H1 (cell line): Measurements from ENCODE around the gene LTO1. TPM values are rescaled to one million over a fixed set of nuclear protein-coding genes. Genes with fewer than 3 reads are reported as not detected.
A peak's percentile ranks its signal among the peaks of the same experiment; 100 is the strongest.
"Not testable (repeated sequence)": the region's sequence is repeated elsewhere in the genome, so short reads cannot be mapped to it uniquely, and the experiment has no call there.

ENCODE experiments used
- CTCF ChIA-PET: fragments of 300-600 bp; sonication (Branson Sonifier 250); formaldehyde crosslinking; loops from one replicate; lab custom pipeline; 2021; ENCODE audit not compliant: partially characterized antibody; lab: Charles Lee
- POLR2A ChIA-PET: fragments of 300-600 bp; sonication (Branson Sonifier 250); formaldehyde crosslinking; loops from one replicate; lab custom pipeline; 2021; ENCODE audit warnings: inconsistent platforms; ENCODE audit not compliant: partially characterized antibody; lab: Charles Lee
- DNase-seq, 2 experiments: peaks; one replicate each; pipeline versions ENCODE4 v3.0.0 to v3.0.0-alpha.2; 2010 to 2022; ENCODE audit warnings: low spot score in 2 of 2, low read depth in 1 of 2, mixed read lengths in 1 of 2
- FAIRE-seq: peaks from 2 replicates; lab custom pipeline; 2011; peaks lifted over from hg19 to GRCh38; lab: Jason Lieb, UNC
- H2AFZ ChIP-seq: 2 replicates; pipeline ENCODE4 v1.8.1; 2012; ENCODE audit warnings: low read length, inconsistent platforms
- H2AK5ac ChIP-seq: 2 replicates; pipeline ENCODE4 v1.6.1; 2013; ENCODE audit warnings: low read depth, low read length
- H2BK120ac ChIP-seq: replicated peaks from 2 replicates; pipeline ENCODE3; 2013; ENCODE audit warnings: low read depth, low read length, inconsistent platforms
- H2BK12ac ChIP-seq: 2 replicates; pipeline ENCODE4 v1.6.1; 2013; ENCODE audit warnings: low read depth, low read length
- H2BK15ac ChIP-seq: 2 replicates; pipeline ENCODE4 v1.6.1; 2013; ENCODE audit warnings: low read length
- H2BK20ac ChIP-seq: 2 replicates; pipeline ENCODE4 v1.6.1; 2013; ENCODE audit warnings: low read length
- H2BK5ac ChIP-seq: 2 replicates; pipeline ENCODE4 v1.6.1; 2013; ENCODE audit warnings: low read depth, low read length
- H3K14ac ChIP-seq: 2 replicates; pipeline ENCODE4 v1.6.1; 2013; ENCODE audit warnings: inconsistent platforms; ENCODE audit not compliant: insufficient read length
- H3K18ac ChIP-seq: 2 replicates; pipeline ENCODE4 v1.6.1; 2013; ENCODE audit warnings: low read length; ENCODE audit errors: extremely low read depth
- H3K23ac ChIP-seq: 2 replicates; pipeline ENCODE4 v1.6.1; 2013; ENCODE audit warnings: inconsistent platforms; ENCODE audit not compliant: insufficient read length
- H3K23me2 ChIP-seq: 2 replicates; pipeline ENCODE4 v1.6.1; 2013; ENCODE audit warnings: low read depth, low read length
- H3K27ac ChIP-seq: 2 replicates; pipeline ENCODE4 v1.6.1; 2011; ENCODE audit warnings: low read depth, low read length, inconsistent platforms
- H3K27me3 ChIP-seq, 4 experiments: replicated peaks in 1 of 4; 1 replicate in 1 of 4; 2 replicates in 3 of 4; pipeline versions ENCODE4 v1.6.1 to v1.8.1; 2011 to 2013; ENCODE audit warnings: low read length in 3 of 4, mild to moderate bottlenecking in 3 of 4, inconsistent platforms in 2 of 4, mixed read lengths in 2 of 4, moderate library complexity in 1 of 4; ENCODE audit not compliant: control insufficient read depth in 3 of 4, insufficient read depth in 3 of 4; ENCODE audit errors: extremely low read depth in 1 of 4
- H3K36me3 ChIP-seq, 4 experiments: 2 replicates each; pipeline versions ENCODE4 v1.6.1 to v1.8.1; 2011 to 2013; ENCODE audit warnings: mild to moderate bottlenecking in 4 of 4, low read length in 3 of 4, moderate library complexity in 2 of 4, control low read depth in 1 of 4, inconsistent platforms in 1 of 4; ENCODE audit not compliant: insufficient read depth in 4 of 4, control insufficient read depth in 2 of 4
- H3K4ac ChIP-seq: replicated peaks from 2 replicates; pipeline ENCODE3; 2013; ENCODE audit warnings: low read length, low read depth, mixed read lengths, inconsistent platforms; ENCODE audit not compliant: insufficient read length
- H3K4me1 ChIP-seq, 4 experiments: replicated peaks in 1 of 4; 1 replicate in 1 of 4; 2 replicates in 3 of 4; pipeline versions ENCODE4 v1.6.1 to v1.8.1; 2011 to 2013; ENCODE audit warnings: low read length in 3 of 4, inconsistent platforms in 2 of 4, mixed read lengths in 1 of 4; ENCODE audit not compliant: insufficient read depth in 4 of 4, control insufficient read depth in 3 of 4
- H3K4me2 ChIP-seq, 2 experiments: 2 replicates each; pipeline versions ENCODE4 v1.6.1 to v1.8.1; 2011 to 2013; ENCODE audit warnings: low read depth in 2 of 2, low read length in 2 of 2, control low read depth in 1 of 2, inconsistent platforms in 1 of 2, mild to moderate bottlenecking in 1 of 2; ENCODE audit not compliant: insufficient read depth in 1 of 2
- H3K4me3 ChIP-seq, 4 experiments: fragments of 200-600, 300-600 bp in 1 of 4; sonication (generic), shearing (Covaris generic), sonication (Bioruptor Twin) in 1 of 4; 2 replicates each; pipeline versions ENCODE4 v1.5.1 to v1.8.1; 2011 to 2016; ENCODE audit warnings: low read length in 4 of 4, low read depth in 3 of 4, control low read depth in 2 of 4, inconsistent platforms in 2 of 4, mild to moderate bottlenecking in 2 of 4, mixed read lengths in 1 of 4, moderate library complexity in 1 of 4; ENCODE audit not compliant: insufficient read depth in 2 of 4; ENCODE audit errors: extremely low read depth in 1 of 4
- H3K56ac ChIP-seq: replicated peaks from 2 replicates; pipeline ENCODE3; 2013; ENCODE audit warnings: low read depth, mild to moderate bottlenecking, mixed read lengths, low read length, inconsistent platforms; ENCODE audit not compliant: insufficient read length
- H3K79me1 ChIP-seq: 2 replicates; pipeline ENCODE4 v1.6.1; 2013; ENCODE audit warnings: low read depth, low read length, control low read depth
- H3K79me2 ChIP-seq, 2 experiments: 2 replicates each; pipeline versions ENCODE4 v1.6.1 to v1.8.1; 2012 to 2013; ENCODE audit warnings: low read length in 2 of 2, mild to moderate bottlenecking in 2 of 2, inconsistent platforms in 1 of 2; ENCODE audit not compliant: insufficient read depth in 2 of 2, control insufficient read depth in 1 of 2
- H3K9ac ChIP-seq, 4 experiments: replicated peaks in 1 of 4; 1 replicate in 1 of 4; 2 replicates in 3 of 4; pipeline versions ENCODE4 v1.6.1 to v1.8.1; 2011 to 2013; ENCODE audit warnings: low read depth in 3 of 4, low read length in 3 of 4, control low read depth in 2 of 4, mild to moderate bottlenecking in 2 of 4, moderate library complexity in 2 of 4, inconsistent platforms in 1 of 4; ENCODE audit errors: extremely low read depth in 1 of 4
- H3K9me3 ChIP-seq, 2 experiments: 2 replicates each; pipeline versions ENCODE4 v1.6.1 to v1.8.1; 2012 to 2013; ENCODE audit warnings: mild to moderate bottlenecking in 2 of 2, moderate library complexity in 2 of 2, control low read depth in 1 of 2, inconsistent platforms in 1 of 2, low read depth in 1 of 2, low read length in 1 of 2, mixed read lengths in 1 of 2; ENCODE audit not compliant: insufficient read depth in 2 of 2
- H4K20me1 ChIP-seq, 2 experiments: replicated peaks in 1 of 2; 2 replicates each; pipeline versions ENCODE3 to v1.8.1; 2011 to 2013; ENCODE audit warnings: inconsistent platforms in 2 of 2, low read length in 2 of 2, mild to moderate bottlenecking in 1 of 2; ENCODE audit not compliant: insufficient read depth in 2 of 2, control insufficient read depth in 1 of 2
- H4K5ac ChIP-seq: 2 replicates; pipeline ENCODE4 v1.6.1; 2013; ENCODE audit warnings: low read length, low read depth, mixed read lengths, inconsistent platforms; ENCODE audit not compliant: insufficient read length
- H4K8ac ChIP-seq: 2 replicates; pipeline ENCODE4 v1.8.0; 2013; ENCODE audit warnings: mild to moderate bottlenecking, moderate library complexity, low read length, inconsistent platforms; ENCODE audit not compliant: insufficient read depth; ENCODE audit errors: extremely low read depth
- H4K91ac ChIP-seq: replicated peaks from 2 replicates; pipeline ENCODE3; 2013; ENCODE audit warnings: low read length, mixed read lengths, inconsistent platforms; ENCODE audit not compliant: insufficient read length
- MAFK ChIP-seq: IDR thresholded peaks from 2 replicates; pipeline ENCODE4 v1.6.1; 2012; ENCODE audit warnings: low read depth, mild to moderate bottlenecking, improper control_type of control experiment, low read length
- WGBS, 2 experiments: shearing (Covaris generic) in 1 of 2; methylation state at CpG; one replicate each; pipeline versions ENCODE4 v1.1.6 to v1.1.7; 2013 to 2015; ENCODE audit warnings: low lambda C conversion rate in 2 of 2, mixed read lengths in 2 of 2, inconsistent platforms in 1 of 2, low coverage in 1 of 2, missing lambda C conversion rate in 1 of 2; ENCODE audit not compliant: insufficient replicate concordance in 2 of 2, insufficient coverage in 1 of 2, insufficient read length in 1 of 2; ENCODE audit errors: extremely low coverage in 1 of 2, missing lambda C conversion rate in 1 of 2; 5-methylcytosine and 5-hydroxymethylcytosine counted together
- polyA plus RNA-seq, 7 experiments: library from polyadenylated mRNA; depleted of rRNA in 3 of 7; stranded (reverse) in 5 of 7; unstranded in 2 of 7; fragments of >200 nt in 5 of 7; fragments of 200-250 nt in 2 of 7; gene quantifications; 1 replicate in 5 of 7; 2 replicates in 1 of 7; 4 replicates in 1 of 7; pipeline versions ENCODE4 v1.2.1 to v1.2.3, GENCODE V29; 2011 to 2013; ENCODE audit warnings: missing spikeins in 2 of 7, mixed read lengths in 2 of 7
- total RNA-seq: library from RNA; stranded (reverse); fragmentation: NEBNext Ultra II Directional; extraction: Animal tissue kit (Norgen Biotek cat#: 25700); gene quantifications from 2 replicates; pipeline ENCODE4 v1.2.1, GENCODE V29; 2021

LTO1 gene
- total and polyA plus RNA-seq, 2 of the 8 experiments (the other 6 are each of a cell fraction or from before 2014, with no cell fraction given), result 15.4 to 21.3 TPM

DNA sequence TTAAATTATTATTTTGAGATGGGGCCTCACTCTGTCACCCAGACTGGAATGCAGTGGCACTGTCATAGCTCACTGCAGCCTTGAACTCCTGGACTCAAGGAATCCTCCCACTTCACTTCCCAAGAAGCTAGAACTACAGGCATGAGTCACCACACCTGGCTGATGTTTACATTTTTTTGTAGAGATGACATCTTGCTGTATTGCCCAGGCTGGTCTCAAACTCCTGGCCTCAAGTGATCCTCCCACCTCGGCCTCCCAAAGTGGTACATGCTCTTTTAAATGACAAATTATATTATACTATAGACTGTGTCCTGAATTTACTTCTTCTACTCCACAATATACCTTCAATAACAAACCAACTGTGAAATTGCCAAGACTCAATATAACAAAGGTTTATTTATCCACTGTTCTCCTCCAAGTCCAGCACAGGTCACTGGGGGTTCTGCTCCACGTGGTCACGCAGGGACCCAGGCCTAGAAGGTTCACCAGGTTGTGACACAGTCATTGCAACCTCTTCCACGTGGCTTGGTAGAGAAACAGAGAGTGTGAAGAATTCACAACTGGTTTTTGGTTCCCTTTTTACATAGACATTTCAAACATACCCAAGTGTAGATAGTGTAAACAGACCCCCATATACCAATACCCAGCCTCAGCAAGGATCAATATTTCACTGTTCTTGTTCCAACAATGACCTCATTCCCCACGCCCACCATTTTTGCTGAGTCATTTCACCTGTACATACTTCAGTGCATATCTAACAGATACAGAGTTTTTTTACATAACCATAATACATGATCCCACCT, 13.0 kb upstream of the LTO1 start:
- H4K91ac ChIP-seq, H3K79me2 ChIP-seq, H2BK5ac ChIP-seq, H3K4ac ChIP-seq, H4K5ac ChIP-seq, H3K9ac ChIP-seq, H3K36me3 ChIP-seq, H2AK5ac ChIP-seq, H3K18ac ChIP-seq, POLR2A ChIA-PET, H3K4me1 ChIP-seq, H3K4me2 ChIP-seq, H3K23me2 ChIP-seq, DNase-seq, H3K27ac ChIP-seq, H3K27me3 ChIP-seq, H3K9me3 ChIP-seq, H2BK15ac ChIP-seq, H3K56ac ChIP-seq, H2BK120ac ChIP-seq, H3K79me1 ChIP-seq, H2BK12ac ChIP-seq, H3K4me3 ChIP-seq, H4K20me1 ChIP-seq, H3K23ac ChIP-seq, H4K8ac ChIP-seq, H3K14ac ChIP-seq, H2AFZ ChIP-seq, FAIRE-seq: not testable (repeated sequence)
- H2BK20ac ChIP-seq, result 0 out of 2 replicates have a peak overlapping the region, but pooled peaks have one; percentile 34
- 92% methylated on average over 5 of the region's 5 CpGs; no CpG with 5 or more reads in 1 of the 2 experiments for WGBS, 2 experiments
- TF ChIP-seq MAFK, result peak; percentile 55
- CTCF ChIA-PET, result interaction anchor here (4.0 kb wide), 1 partner anchor 29 kb away, joined by 29 read pairs; no protein-coding TSS in a partner anchor
